H1 (cell line): ENCODE measurements around the gene SMIM38. TPM values are rescaled to one million over a fixed set of nuclear protein-coding genes. Genes with fewer than 3 reads are reported as not detected.

Experiments used
- CTCF ChIA-PET: fragments of 300-600 bp; sonication (Branson Sonifier 250); formaldehyde crosslinking; loops from one replicate; lab custom pipeline; 2021; ENCODE audit not compliant: partially characterized antibody; lab: Charles Lee
- POLR2A ChIA-PET: fragments of 300-600 bp; sonication (Branson Sonifier 250); formaldehyde crosslinking; loops from one replicate; lab custom pipeline; 2021; ENCODE audit warnings: inconsistent platforms; ENCODE audit not compliant: partially characterized antibody; lab: Charles Lee
- DNase-seq, 2 experiments: peaks; one replicate each; pipeline versions ENCODE4 v3.0.0 to v3.0.0-alpha.2; 2010 to 2022; ENCODE audit warnings: low spot score in 2 of 2, low read depth in 1 of 2, mixed read lengths in 1 of 2
- FAIRE-seq: peaks from 2 replicates; lab custom pipeline; 2011; peaks lifted over from hg19 to GRCh38; lab: Jason Lieb, UNC
- H2AFZ ChIP-seq: 2 replicates; pipeline ENCODE4 v1.8.1; 2012; ENCODE audit warnings: low read length, inconsistent platforms
- H2AK5ac ChIP-seq: 2 replicates; pipeline ENCODE4 v1.6.1; 2013; ENCODE audit warnings: low read depth, low read length
- H2BK120ac ChIP-seq: replicated peaks from 2 replicates; pipeline ENCODE3; 2013; ENCODE audit warnings: low read depth, low read length, inconsistent platforms
- H2BK12ac ChIP-seq: 2 replicates; pipeline ENCODE4 v1.6.1; 2013; ENCODE audit warnings: low read depth, low read length
- H2BK15ac ChIP-seq: 2 replicates; pipeline ENCODE4 v1.6.1; 2013; ENCODE audit warnings: low read length
- H2BK20ac ChIP-seq: 2 replicates; pipeline ENCODE4 v1.6.1; 2013; ENCODE audit warnings: low read length
- H2BK5ac ChIP-seq: 2 replicates; pipeline ENCODE4 v1.6.1; 2013; ENCODE audit warnings: low read depth, low read length
- H3K14ac ChIP-seq: 2 replicates; pipeline ENCODE4 v1.6.1; 2013; ENCODE audit warnings: inconsistent platforms; ENCODE audit not compliant: insufficient read length
- H3K18ac ChIP-seq: 2 replicates; pipeline ENCODE4 v1.6.1; 2013; ENCODE audit warnings: low read length; ENCODE audit errors: extremely low read depth
- H3K23ac ChIP-seq: 2 replicates; pipeline ENCODE4 v1.6.1; 2013; ENCODE audit warnings: inconsistent platforms; ENCODE audit not compliant: insufficient read length
- H3K23me2 ChIP-seq: 2 replicates; pipeline ENCODE4 v1.6.1; 2013; ENCODE audit warnings: low read depth, low read length
- H3K27ac ChIP-seq: 2 replicates; pipeline ENCODE4 v1.6.1; 2011; ENCODE audit warnings: low read depth, low read length, inconsistent platforms
- H3K27me3 ChIP-seq, 4 experiments: replicated peaks in 1 of 4; 1 replicate in 1 of 4; 2 replicates in 3 of 4; pipeline versions ENCODE4 v1.6.1 to v1.8.1; 2011 to 2013; ENCODE audit warnings: low read length in 3 of 4, mild to moderate bottlenecking in 3 of 4, inconsistent platforms in 2 of 4, mixed read lengths in 2 of 4, moderate library complexity in 1 of 4; ENCODE audit not compliant: control insufficient read depth in 3 of 4, insufficient read depth in 3 of 4; ENCODE audit errors: extremely low read depth in 1 of 4
- H3K36me3 ChIP-seq, 4 experiments: 2 replicates each; pipeline versions ENCODE4 v1.6.1 to v1.8.1; 2011 to 2013; ENCODE audit warnings: mild to moderate bottlenecking in 4 of 4, low read length in 3 of 4, moderate library complexity in 2 of 4, control low read depth in 1 of 4, inconsistent platforms in 1 of 4; ENCODE audit not compliant: insufficient read depth in 4 of 4, control insufficient read depth in 2 of 4
- H3K4ac ChIP-seq: replicated peaks from 2 replicates; pipeline ENCODE3; 2013; ENCODE audit warnings: low read length, low read depth, mixed read lengths, inconsistent platforms; ENCODE audit not compliant: insufficient read length
- H3K4me1 ChIP-seq, 4 experiments: replicated peaks in 1 of 4; 1 replicate in 1 of 4; 2 replicates in 3 of 4; pipeline versions ENCODE4 v1.6.1 to v1.8.1; 2011 to 2013; ENCODE audit warnings: low read length in 3 of 4, inconsistent platforms in 2 of 4, mixed read lengths in 1 of 4; ENCODE audit not compliant: insufficient read depth in 4 of 4, control insufficient read depth in 3 of 4
- H3K4me2 ChIP-seq, 2 experiments: 2 replicates each; pipeline versions ENCODE4 v1.6.1 to v1.8.1; 2011 to 2013; ENCODE audit warnings: low read depth in 2 of 2, low read length in 2 of 2, control low read depth in 1 of 2, inconsistent platforms in 1 of 2, mild to moderate bottlenecking in 1 of 2; ENCODE audit not compliant: insufficient read depth in 1 of 2
- H3K4me3 ChIP-seq, 4 experiments: fragments of 200-600, 300-600 bp in 1 of 4; sonication (generic), shearing (Covaris generic), sonication (Bioruptor Twin) in 1 of 4; 2 replicates each; pipeline versions ENCODE4 v1.5.1 to v1.8.1; 2011 to 2016; ENCODE audit warnings: low read length in 4 of 4, low read depth in 3 of 4, control low read depth in 2 of 4, inconsistent platforms in 2 of 4, mild to moderate bottlenecking in 2 of 4, mixed read lengths in 1 of 4, moderate library complexity in 1 of 4; ENCODE audit not compliant: insufficient read depth in 2 of 4; ENCODE audit errors: extremely low read depth in 1 of 4
- H3K56ac ChIP-seq: replicated peaks from 2 replicates; pipeline ENCODE3; 2013; ENCODE audit warnings: low read depth, mild to moderate bottlenecking, mixed read lengths, low read length, inconsistent platforms; ENCODE audit not compliant: insufficient read length
- H3K79me1 ChIP-seq: 2 replicates; pipeline ENCODE4 v1.6.1; 2013; ENCODE audit warnings: low read depth, low read length, control low read depth
- H3K79me2 ChIP-seq, 2 experiments: 2 replicates each; pipeline versions ENCODE4 v1.6.1 to v1.8.1; 2012 to 2013; ENCODE audit warnings: low read length in 2 of 2, mild to moderate bottlenecking in 2 of 2, inconsistent platforms in 1 of 2; ENCODE audit not compliant: insufficient read depth in 2 of 2, control insufficient read depth in 1 of 2
- H3K9ac ChIP-seq, 4 experiments: replicated peaks in 1 of 4; 1 replicate in 1 of 4; 2 replicates in 3 of 4; pipeline versions ENCODE4 v1.6.1 to v1.8.1; 2011 to 2013; ENCODE audit warnings: low read depth in 3 of 4, low read length in 3 of 4, control low read depth in 2 of 4, mild to moderate bottlenecking in 2 of 4, moderate library complexity in 2 of 4, inconsistent platforms in 1 of 4; ENCODE audit errors: extremely low read depth in 1 of 4
- H3K9me3 ChIP-seq, 2 experiments: 2 replicates each; pipeline versions ENCODE4 v1.6.1 to v1.8.1; 2012 to 2013; ENCODE audit warnings: mild to moderate bottlenecking in 2 of 2, moderate library complexity in 2 of 2, control low read depth in 1 of 2, inconsistent platforms in 1 of 2, low read depth in 1 of 2, low read length in 1 of 2, mixed read lengths in 1 of 2; ENCODE audit not compliant: insufficient read depth in 2 of 2
- H4K20me1 ChIP-seq, 2 experiments: replicated peaks in 1 of 2; 2 replicates each; pipeline versions ENCODE3 to v1.8.1; 2011 to 2013; ENCODE audit warnings: inconsistent platforms in 2 of 2, low read length in 2 of 2, mild to moderate bottlenecking in 1 of 2; ENCODE audit not compliant: insufficient read depth in 2 of 2, control insufficient read depth in 1 of 2
- H4K5ac ChIP-seq: 2 replicates; pipeline ENCODE4 v1.6.1; 2013; ENCODE audit warnings: low read length, low read depth, mixed read lengths, inconsistent platforms; ENCODE audit not compliant: insufficient read length
- H4K8ac ChIP-seq: 2 replicates; pipeline ENCODE4 v1.8.0; 2013; ENCODE audit warnings: mild to moderate bottlenecking, moderate library complexity, low read length, inconsistent platforms; ENCODE audit not compliant: insufficient read depth; ENCODE audit errors: extremely low read depth
- H4K91ac ChIP-seq: replicated peaks from 2 replicates; pipeline ENCODE3; 2013; ENCODE audit warnings: low read length, mixed read lengths, inconsistent platforms; ENCODE audit not compliant: insufficient read length
- CREB1 ChIP-seq: IDR thresholded peaks from 2 replicates; pipeline ENCODE4 v1.6.1; 2012; ENCODE audit warnings: inconsistent platforms
- HDAC6 ChIP-seq: IDR thresholded peaks from one replicate; pipeline ENCODE4 v1.7.1; 2012; ENCODE audit warnings: low read depth, mild to moderate bottlenecking, inconsistent platforms, low read length, moderate library complexity
- TAF1 ChIP-seq: IDR thresholded peaks from 2 replicates; pipeline ENCODE4 v1.6.1; 2011; ENCODE audit warnings: mild to moderate bottlenecking, low read depth, low read length
- WGBS, 2 experiments: shearing (Covaris generic) in 1 of 2; methylation state at CpG; one replicate each; pipeline versions ENCODE4 v1.1.6 to v1.1.7; 2013 to 2015; ENCODE audit warnings: low lambda C conversion rate in 2 of 2, mixed read lengths in 2 of 2, inconsistent platforms in 1 of 2, low coverage in 1 of 2, missing lambda C conversion rate in 1 of 2; ENCODE audit not compliant: insufficient replicate concordance in 2 of 2, insufficient coverage in 1 of 2, insufficient read length in 1 of 2; ENCODE audit errors: extremely low coverage in 1 of 2, missing lambda C conversion rate in 1 of 2; 5-methylcytosine and 5-hydroxymethylcytosine counted together
- polyA plus RNA-seq, 7 experiments: library from polyadenylated mRNA; depleted of rRNA in 3 of 7; stranded (reverse) in 5 of 7; unstranded in 2 of 7; fragments of >200 nt in 5 of 7; fragments of 200-250 nt in 2 of 7; gene quantifications; 1 replicate in 5 of 7; 2 replicates in 1 of 7; 4 replicates in 1 of 7; pipeline versions ENCODE4 v1.2.1 to v1.2.3, GENCODE V29; 2011 to 2013; ENCODE audit warnings: missing spikeins in 2 of 7, mixed read lengths in 2 of 7
- total RNA-seq: library from RNA; stranded (reverse); fragmentation: NEBNext Ultra II Directional; extraction: Animal tissue kit (Norgen Biotek cat#: 25700); gene quantifications from 2 replicates; pipeline ENCODE4 v1.2.1, GENCODE V29; 2021

Gene SMIM38
- total and polyA plus RNA-seq, 2 of the 8 experiments (the other 6 are each of a cell fraction or from before 2014, with no cell fraction given) = 0.17 to 0.20 TPM

GRCh38 chr11:69127884-69128283 lies 27.9 kb upstream of the SMIM38 start:
- Histone ChIP-seq H3K9me3 (peaks cover 3 to 6% of the 10 kb centered on the region in 2 experiments; a peak in 3 of 4 replicates), H3K27ac (no peak overlapping the region), H3K23ac (no peak overlapping the region), H3K36me3 (no peaks in the 10 kb centered on the region), H2AFZ (no peak overlapping the region), H3K4ac (no peak overlapping the region), H4K20me1 (no peaks in the 10 kb centered on the region), H3K9ac (no peak overlapping the region), H2BK15ac (no peak overlapping the region), H3K18ac (no peak overlapping the region), H4K8ac (no peak overlapping the region), H4K91ac (no peak overlapping the region), H2BK12ac (no peak overlapping the region), H3K4me2 (no peak overlapping the region), H2BK5ac (no peak overlapping the region), H3K56ac (no peak overlapping the region), H3K79me2 (no peaks in the 10 kb centered on the region), H3K27me3 (no peaks in the 10 kb centered on the region; a peak in 1 of 7 replicates), H3K4me3 (no peak overlapping the region), H2BK120ac (no peak overlapping the region), H3K23me2 (peaks cover 3% of the 10 kb centered on the region; the same call in 1 of the 2 replicates), H3K14ac (no peak overlapping the region), H3K4me1 (peaks cover 0 to 16% (median 12%) of the 10 kb centered on the region in 4 experiments; a peak in 6 of 7 replicates), H4K5ac (no peak overlapping the region), H2BK20ac (no peak overlapping the region), H3K79me1 (no peaks in the 10 kb centered on the region), H2AK5ac (no peak overlapping the region)
- ChIA-PET POLR2A (interaction anchor here (0.6 kb wide), 1 partner anchor 10 kb away, joined by 4 read pairs; no protein-coding TSS in a partner anchor), CTCF (interaction anchor here (1.2 kb wide), 1 partner anchor 26 kb away, joined by 4 read pairs; no protein-coding TSS in a partner anchor)
- WGBS, 2 experiments = 79% methylated on average over 1 of the region's 1 CpG; no CpG with 5 or more reads in 1 of the 2 experiments
- no peak for DNase-seq
- no peak for FAIRE-seq
- TF ChIP-seq HDAC6 = no peak
- TF ChIP-seq CREB1 = no peak
- TF ChIP-seq TAF1 = no peak
